OCI-LY7 (cell line): ENCODE results near the gene UBE2G1. TPM values are rescaled to one million over a fixed set of nuclear protein-coding genes. Genes with fewer than 3 reads are reported as not detected.

Source experiments
- BruUV-seq: library from RNA; stranded (reverse); fragments of 400-500 nt; replicated peaks from 2 replicates; lab custom pipeline; 2021; lab: Mats Ljungman, UMichigan
- CTCF ChIA-PET: fragments of 300-600 bp; sonication (Branson Sonifier 250); formaldehyde crosslinking; loops from one replicate; lab custom pipeline; 2022; ENCODE audit warnings: antibody characterized with exemption; ENCODE audit not compliant: unreplicated experiment; lab: Charles Lee
- POLR2A ChIA-PET: fragments of 300-600 bp; sonication (Branson Sonifier 250); formaldehyde crosslinking; loops from one replicate; lab custom pipeline; 2022; ENCODE audit warnings: antibody characterized with exemption; lab: Charles Lee
- DNase-seq: peaks from one replicate; pipeline ENCODE4 v3.0.0-alpha.2; 2015; ENCODE audit warnings: low spot score
- H2AFZ ChIP-seq: fragments of 200-600 bp; sonication (generic), shearing (Covaris generic); 2 replicates; pipeline ENCODE4 v1.6.1; 2014; ENCODE audit warnings: mild to moderate bottlenecking, antibody characterized with exemption, low read length, moderate library complexity
- H3K27ac ChIP-seq: fragments of 200-600 bp; sonication (generic); 2 replicates; pipeline ENCODE4 v1.5.1; 2014; ENCODE audit warnings: mixed run types, low read depth, mild to moderate bottlenecking, moderate library complexity, low read length, inconsistent platforms; ENCODE audit not compliant: poor library complexity, severe bottlenecking
- H3K36me3 ChIP-seq: fragments of 200-600 bp; sonication (generic); 2 replicates; pipeline ENCODE4 v1.6.1; 2014; ENCODE audit warnings: mild to moderate bottlenecking, antibody characterized with exemption, low read length, moderate library complexity, mixed read lengths; ENCODE audit not compliant: insufficient read depth
- H3K4me1 ChIP-seq: fragments of 200-600 bp; sonication (generic); 2 replicates; pipeline ENCODE4 v1.5.1; 2014; ENCODE audit warnings: mild to moderate bottlenecking, low read length; ENCODE audit not compliant: insufficient read depth, poor library complexity, severe bottlenecking
- H3K4me2 ChIP-seq: fragments of 200-600 bp; sonication (generic); 2 replicates; pipeline ENCODE4 v1.6.1; 2014; ENCODE audit warnings: mild to moderate bottlenecking, low read length
- H3K4me3 ChIP-seq: fragments of 200-600 bp; sonication (generic); 2 replicates; pipeline ENCODE4 v1.5.1; 2014; ENCODE audit warnings: mild to moderate bottlenecking, low read depth, low read length; ENCODE audit not compliant: poor library complexity, severe bottlenecking
- H3K79me2 ChIP-seq: fragments of 200-600 bp; sonication (generic); 2 replicates; pipeline ENCODE4 v1.6.1; 2016; ENCODE audit warnings: low read depth, mild to moderate bottlenecking, low read length, moderate library complexity, mixed read lengths; ENCODE audit not compliant: insufficient read depth
- H3K9me2 ChIP-seq: fragments of 200-600 bp; sonication (generic); 2 replicates; pipeline ENCODE4 v1.6.1; 2016; ENCODE audit warnings: mild to moderate bottlenecking, low read length, mixed read lengths; ENCODE audit not compliant: insufficient read depth
- H3K9me3 ChIP-seq: fragments of 200-600 bp; sonication (generic); 2 replicates; pipeline ENCODE4 v1.6.1; 2014; ENCODE audit warnings: mild to moderate bottlenecking, mixed run types, low read length, mixed read lengths
- H4K20me1 ChIP-seq: fragments of 200-600 bp; sonication (generic); 2 replicates; pipeline ENCODE4 v1.6.1; 2014; ENCODE audit warnings: mild to moderate bottlenecking, antibody characterized with exemption, low read length, moderate library complexity, mixed read lengths; ENCODE audit not compliant: insufficient read depth
- EZH2phosphoT487 ChIP-seq: fragments of 200-600 bp; sonication (generic); IDR thresholded peaks from 2 replicates; pipeline ENCODE4 v1.6.1; 2018; ENCODE audit warnings: low read depth, borderline replicate concordance, mild to moderate bottlenecking, mixed run types, antibody characterized with exemption, low read length, moderate library complexity, mixed read lengths
- intact Hi-C: fragments of 100-400 bp; cut with micrococcal nuclease; formaldehyde crosslinking; loops from one replicate; pipeline ENCODE4 v1.10.0; 2022; ENCODE audit not compliant: unreplicated experiment
- total RNA-seq, 2 experiments: library from RNA; depleted of rRNA in 1 of 2; stranded (reverse); fragments of >200 nt in 1 of 2; shearing (Covaris generic) in 1 of 2; gene quantifications; 2 replicates each; pipeline ENCODE4 v1.2.3, GENCODE V29; 2014 to 2022
- TF ChIP-seq, protein P1 (sequence below): fragments of 200-600 bp; sonication (generic); conservative IDR thresholded peaks from 2 replicates; pipeline ENCODE4 v1.5.1; 2014; ENCODE audit warnings: mild to moderate bottlenecking, antibody characterized with exemption, low read length, moderate library complexity, mixed read lengths

The UBE2G1 gene
- total RNA-seq, 2 experiments from 2014 or later: 115 to 216 TPM

DNA sequence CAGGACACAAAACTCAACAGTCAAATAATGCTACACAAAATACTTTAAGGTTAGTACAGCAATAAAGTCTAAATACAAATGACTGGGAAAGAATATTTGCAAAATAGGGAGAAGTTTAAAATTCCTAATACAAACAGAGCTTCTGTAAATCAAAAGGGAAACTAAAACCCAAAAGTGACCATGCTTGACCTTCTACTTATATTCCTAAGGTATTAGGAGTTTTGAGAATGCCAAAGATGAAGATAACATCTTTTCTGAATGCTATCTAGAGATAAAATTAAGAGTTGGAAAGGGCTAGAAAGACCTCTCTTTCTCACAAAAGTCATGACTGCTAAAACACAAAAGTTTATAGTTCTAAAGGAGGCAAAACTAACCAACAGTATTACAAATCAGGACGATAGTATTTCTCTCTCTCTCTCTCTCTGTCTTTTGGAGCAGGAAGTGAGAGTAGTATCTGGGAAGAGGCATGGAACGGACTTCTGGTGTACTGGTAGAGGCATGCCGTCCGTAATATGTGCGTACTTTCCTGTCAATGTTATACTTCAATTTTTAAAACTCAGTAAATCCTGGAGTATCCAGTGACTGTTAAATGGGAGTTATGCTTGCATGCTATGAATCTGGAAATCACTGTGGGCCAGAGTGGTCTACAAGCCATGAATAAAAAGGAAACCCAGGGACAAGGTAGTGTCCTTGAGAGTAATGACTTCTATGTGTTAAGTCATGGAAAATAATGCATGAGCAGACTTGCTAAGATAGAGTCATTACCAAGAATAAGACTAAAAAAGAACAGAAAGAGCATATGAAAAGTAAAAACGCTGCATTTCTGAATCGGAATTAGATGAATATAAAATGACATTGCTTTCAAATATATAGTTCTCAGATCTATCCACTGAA, 53.0 kb downstream of the UBE2G1 start:
- TF ChIP-seq EZH2phosphoT487: no peak
- TF ChIP-seq, protein P1, sequence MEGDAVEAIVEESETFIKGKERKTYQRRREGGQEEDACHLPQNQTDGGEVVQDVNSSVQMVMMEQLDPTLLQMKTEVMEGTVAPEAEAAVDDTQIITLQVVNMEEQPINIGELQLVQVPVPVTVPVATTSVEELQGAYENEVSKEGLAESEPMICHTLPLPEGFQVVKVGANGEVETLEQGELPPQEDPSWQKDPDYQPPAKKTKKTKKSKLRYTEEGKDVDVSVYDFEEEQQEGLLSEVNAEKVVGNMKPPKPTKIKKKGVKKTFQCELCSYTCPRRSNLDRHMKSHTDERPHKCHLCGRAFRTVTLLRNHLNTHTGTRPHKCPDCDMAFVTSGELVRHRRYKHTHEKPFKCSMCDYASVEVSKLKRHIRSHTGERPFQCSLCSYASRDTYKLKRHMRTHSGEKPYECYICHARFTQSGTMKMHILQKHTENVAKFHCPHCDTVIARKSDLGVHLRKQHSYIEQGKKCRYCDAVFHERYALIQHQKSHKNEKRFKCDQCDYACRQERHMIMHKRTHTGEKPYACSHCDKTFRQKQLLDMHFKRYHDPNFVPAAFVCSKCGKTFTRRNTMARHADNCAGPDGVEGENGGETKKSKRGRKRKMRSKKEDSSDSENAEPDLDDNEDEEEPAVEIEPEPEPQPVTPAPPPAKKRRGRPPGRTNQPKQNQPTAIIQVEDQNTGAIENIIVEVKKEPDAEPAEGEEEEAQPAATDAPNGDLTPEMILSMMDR: no peak
- no peak for DNase-seq
- POLR2A ChIA-PET: interaction anchor here (0.6 kb wide), 2 partner anchors 41 to 88 kb away, joined by 3 read pairs; no protein-coding TSS in a partner anchor
- peaks cover 46% of the 10 kb centered on the region for H4K20me1 ChIP-seq
- H3K79me2 ChIP-seq: peaks cover 99% of the 10 kb centered on the region
- intact Hi-C loops: no loop called here
- no peak overlapping the region for H3K4me3 ChIP-seq
- H3K9me3 ChIP-seq: no peaks in the 10 kb centered on the region
- BruUV-seq: no TSS peak
- H3K27ac ChIP-seq: no peak overlapping the region
- peaks cover 37% of the 10 kb centered on the region for H3K4me1 ChIP-seq
- peaks cover 85% of the 10 kb centered on the region for H3K36me3 ChIP-seq
- H3K4me2 ChIP-seq: no peak overlapping the region
- CTCF ChIA-PET: no interaction called here
- H3K9me2 ChIP-seq: no peaks in the 10 kb centered on the region
- H2AFZ ChIP-seq: no peak overlapping the region

DNA sequence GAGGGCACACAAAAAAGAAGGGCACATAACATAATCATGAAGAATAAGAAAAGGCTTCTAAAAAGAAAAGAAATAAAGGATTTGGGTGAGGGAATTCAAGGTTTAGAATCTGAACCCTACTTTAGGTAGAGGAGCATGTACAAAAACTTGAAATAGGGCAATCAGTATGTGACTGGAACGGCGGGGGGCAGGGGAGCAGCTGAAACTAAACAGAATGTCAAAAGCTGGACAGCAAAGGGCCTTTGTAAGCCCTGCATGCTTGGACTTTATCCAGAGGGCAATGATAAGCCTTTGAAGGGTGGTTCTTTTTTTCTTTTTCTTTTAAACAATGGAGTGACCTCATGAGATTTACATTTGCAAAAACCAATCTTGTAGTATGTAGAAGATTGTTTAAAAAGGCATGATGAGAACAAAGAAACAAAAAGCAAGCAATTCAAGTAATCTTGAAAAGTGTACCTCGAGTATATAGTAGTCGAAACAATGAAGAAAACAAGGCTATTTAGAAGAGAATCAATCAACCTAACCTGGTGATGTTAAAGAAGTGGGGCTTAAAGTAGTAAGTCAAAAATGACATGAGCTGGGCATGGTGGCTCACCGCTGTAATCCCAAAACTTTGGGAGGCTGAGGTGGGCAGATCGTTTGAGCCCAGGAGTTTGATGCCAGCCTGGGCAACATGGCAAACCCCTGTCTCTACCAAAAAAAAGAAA, 56.0 kb downstream of the UBE2G1 start:
- H3K4me1 ChIP-seq: peaks cover 29% of the 10 kb centered on the region
- no peak for DNase-seq
- intact Hi-C loops: no loop called here
- H3K9me3 ChIP-seq: no peaks in the 10 kb centered on the region
- peaks cover 35% of the 10 kb centered on the region for H4K20me1 ChIP-seq
- H3K27ac ChIP-seq: no peak overlapping the region
- H3K4me3 ChIP-seq: no peak overlapping the region
- POLR2A ChIA-PET: interaction anchor here (0.6 kb wide), 1 partner anchor 90 kb away, joined by 6 read pairs; no protein-coding TSS in a partner anchor
- peaks cover 88% of the 10 kb centered on the region for H3K36me3 ChIP-seq
- H3K79me2 ChIP-seq: peaks cover 96% of the 10 kb centered on the region
- H3K9me2 ChIP-seq: no peaks in the 10 kb centered on the region
- CTCF ChIA-PET: no interaction called here
- TF ChIP-seq EZH2phosphoT487: no peak
- TF ChIP-seq, protein P1: no peak
- no peak overlapping the region for H2AFZ ChIP-seq
- BruUV-seq: no TSS peak
- no peak overlapping the region for H3K4me2 ChIP-seq
